H9 (cell line): ENCODE measurements around the gene LHPP. TPM values are rescaled to one million over a fixed set of nuclear protein-coding genes. Genes with fewer than 3 reads are reported as not detected.

Source experiments
- DNase-seq: peaks from one replicate; pipeline ENCODE4 v3.0.0-alpha.2; 2017
- H2AFZ ChIP-seq: one replicate; pipeline ENCODE4 v1.6.1; 2013; ENCODE audit warnings: mild to moderate bottlenecking, low read length, control low read depth, moderate library complexity
- H2AK5ac ChIP-seq: 2 replicates; pipeline ENCODE4 v1.6.1; 2013; ENCODE audit warnings: low read length, control low read depth, mixed read lengths; ENCODE audit not compliant: insufficient read length
- H2BK120ac ChIP-seq: one replicate; pipeline ENCODE4 v1.6.1; 2013; ENCODE audit warnings: low read depth, mild to moderate bottlenecking, low read length, control low read depth, inconsistent platforms; ENCODE audit not compliant: poor library complexity, severe bottlenecking
- H2BK12ac ChIP-seq: 2 replicates; pipeline ENCODE4 v1.6.1; 2013; ENCODE audit warnings: low read length, control low read depth, mixed read lengths, low read depth; ENCODE audit not compliant: insufficient read length
- H2BK15ac ChIP-seq: 2 replicates; pipeline ENCODE4 v1.6.1; 2013; ENCODE audit warnings: low read depth, low read length, control low read depth
- H2BK20ac ChIP-seq: one replicate; pipeline ENCODE4 v1.6.1; 2013; ENCODE audit warnings: low read depth, mild to moderate bottlenecking, low read length, control low read depth, inconsistent platforms; ENCODE audit not compliant: poor library complexity, severe bottlenecking
- H2BK5ac ChIP-seq: 2 replicates; pipeline ENCODE4 v1.6.1; 2013; ENCODE audit warnings: low read length, control low read depth, mixed read lengths; ENCODE audit not compliant: insufficient read length
- H3K14ac ChIP-seq: 2 replicates; pipeline ENCODE4 v1.6.1; 2013; ENCODE audit warnings: low read length, control low read depth; ENCODE audit not compliant: insufficient read depth
- H3K18ac ChIP-seq: 2 replicates; pipeline ENCODE4 v1.6.1; 2013; ENCODE audit warnings: low read depth, mild to moderate bottlenecking, mixed read lengths, low read length, control low read depth; ENCODE audit not compliant: insufficient read length
- H3K23ac ChIP-seq: 2 replicates; pipeline ENCODE4 v1.6.1; 2013; ENCODE audit warnings: low read length, control low read depth, mixed read lengths, low read depth; ENCODE audit not compliant: insufficient read length
- H3K23me2 ChIP-seq: 2 replicates; pipeline ENCODE4 v1.6.1; 2013; ENCODE audit warnings: low read depth, mild to moderate bottlenecking, mixed read lengths, low read length, control low read depth; ENCODE audit not compliant: insufficient read length, poor library complexity, severe bottlenecking
- H3K27ac ChIP-seq: 2 replicates; pipeline ENCODE4 v1.5.1; 2013; ENCODE audit warnings: low read length, control low read depth, mixed read lengths, low read depth; ENCODE audit not compliant: insufficient read length
- H3K27me3 ChIP-seq: 2 replicates; pipeline ENCODE4 v1.6.1; 2013; ENCODE audit warnings: low read length, control low read depth, inconsistent platforms; ENCODE audit not compliant: insufficient read depth
- H3K4ac ChIP-seq: 2 replicates; pipeline ENCODE4 v1.6.1; 2013; ENCODE audit warnings: low read depth, mild to moderate bottlenecking, control low read depth, inconsistent platforms, low read length, moderate library complexity
- H3K4me1 ChIP-seq: 2 replicates; pipeline ENCODE4 v1.6.1; 2013; ENCODE audit warnings: low read length, control low read depth, inconsistent platforms; ENCODE audit not compliant: insufficient read depth
- H3K4me2 ChIP-seq: 2 replicates; pipeline ENCODE4 v1.6.1; 2013; ENCODE audit warnings: low read length, control low read depth, mixed read lengths; ENCODE audit not compliant: insufficient read length, insufficient read depth
- H3K56ac ChIP-seq: 2 replicates; pipeline ENCODE4 v1.6.1; 2013; ENCODE audit warnings: low read depth, mild to moderate bottlenecking, mixed read lengths, low read length, control low read depth; ENCODE audit not compliant: insufficient read length
- H3K79me1 ChIP-seq: 2 replicates; pipeline ENCODE4 v1.6.1; 2013; ENCODE audit warnings: low read depth, mild to moderate bottlenecking, moderate library complexity, low read length, control low read depth, inconsistent platforms; ENCODE audit not compliant: insufficient read depth, poor library complexity, severe bottlenecking
- H3K79me2 ChIP-seq: 2 replicates; pipeline ENCODE4 v1.6.1; 2013; ENCODE audit warnings: low read length, control low read depth, inconsistent platforms; ENCODE audit not compliant: insufficient read depth
- H3K9ac ChIP-seq: 2 replicates; pipeline ENCODE4 v1.6.1; 2013; ENCODE audit warnings: low read length, control low read depth, mixed read lengths; ENCODE audit not compliant: insufficient read length; ENCODE audit errors: extremely low read depth
- H3K9me3 ChIP-seq: one replicate; pipeline ENCODE4 v1.6.1; 2013; ENCODE audit warnings: low read depth, low read length, inconsistent platforms; ENCODE audit not compliant: control insufficient read depth
- H3T11ph ChIP-seq: one replicate; pipeline ENCODE4 v1.6.1; 2013; ENCODE audit warnings: mild to moderate bottlenecking, low read length, control low read depth, inconsistent platforms
- H4K20me1 ChIP-seq: one replicate; pipeline ENCODE4 v1.6.1; 2013; ENCODE audit not compliant: control insufficient read depth, insufficient read length, insufficient read depth
- H4K5ac ChIP-seq: 2 replicates; pipeline ENCODE4 v1.6.1; 2013; ENCODE audit warnings: low read depth, mild to moderate bottlenecking, mixed read lengths, low read length, control low read depth; ENCODE audit not compliant: insufficient read length
- H4K8ac ChIP-seq: replicated peaks from 2 replicates; pipeline ENCODE4 v1.6.1; 2013; ENCODE audit warnings: low read length, control low read depth, mixed read lengths, low read depth; ENCODE audit not compliant: insufficient read length
- H4K91ac ChIP-seq: 2 replicates; pipeline ENCODE4 v1.6.1; 2013; ENCODE audit warnings: low read depth, mild to moderate bottlenecking, moderate library complexity, mixed read lengths, low read length, control low read depth; ENCODE audit not compliant: insufficient read length
- H3K27ac Mint-ChIP-seq, 3 experiments: 2 replicates in 2 of 3; 3 replicates in 1 of 3; pipeline ENCODE4 v1.8.0; 2020 to 2021; ENCODE audit warnings: mixed read lengths in 3 of 3, mild to moderate bottlenecking in 1 of 3, moderate library complexity in 1 of 3
- H3K27me3 Mint-ChIP-seq: 2 replicates; pipeline ENCODE4 v1.8.0; 2021; ENCODE audit warnings: low read depth, mild to moderate bottlenecking, moderate library complexity, mixed read lengths
- H3K36me3 Mint-ChIP-seq, 3 experiments: 2 replicates in 2 of 3; 3 replicates in 1 of 3; pipeline ENCODE4 v1.8.0; 2020 to 2021; ENCODE audit warnings: low read depth in 3 of 3, mixed read lengths in 3 of 3; ENCODE audit not compliant: insufficient read depth in 1 of 3
- H3K4me1 Mint-ChIP-seq, 2 experiments: 2 replicates each; pipeline ENCODE4 v1.8.0; 2020; ENCODE audit warnings: mixed read lengths in 2 of 2
- H3K4me3 Mint-ChIP-seq, 2 experiments: 2 replicates in 1 of 2; 3 replicates in 1 of 2; pipeline ENCODE4 v1.8.0; 2020 to 2021; ENCODE audit warnings: mild to moderate bottlenecking in 2 of 2, mixed read lengths in 2 of 2, moderate library complexity in 1 of 2
- H3K9me3 Mint-ChIP-seq, 2 experiments: 2 replicates in 1 of 2; 3 replicates in 1 of 2; pipeline ENCODE4 v1.8.0; 2020; ENCODE audit warnings: mild to moderate bottlenecking in 2 of 2, mixed read lengths in 2 of 2, moderate library complexity in 1 of 2
- CTCF ChIP-seq: fragments of 200-600 bp; sonication (generic); conservative IDR thresholded peaks from 3 replicates; pipeline ENCODE4 v1.8.0; 2021; ENCODE audit warnings: antibody characterized with exemption, mild to moderate bottlenecking
- WGBS: extraction: QIAGEN DNeasy Blood & Tissue Kit; methylation state at CpG from one replicate; pipeline ENCODE4 v1.1.7; 2013; ENCODE audit warnings: missing lambda C conversion rate, low lambda C conversion rate, mixed read lengths; ENCODE audit not compliant: insufficient read length; ENCODE audit errors: extremely low coverage; 5-methylcytosine and 5-hydroxymethylcytosine counted together
- total RNA-seq: library from RNA; stranded (reverse); gene quantifications from 2 replicates; pipeline ENCODE4 v1.2.1, GENCODE V29; 2021

The LHPP gene
- total RNA-seq, 1 experiment from 2014 or later, result 29.6 TPM

DNA sequence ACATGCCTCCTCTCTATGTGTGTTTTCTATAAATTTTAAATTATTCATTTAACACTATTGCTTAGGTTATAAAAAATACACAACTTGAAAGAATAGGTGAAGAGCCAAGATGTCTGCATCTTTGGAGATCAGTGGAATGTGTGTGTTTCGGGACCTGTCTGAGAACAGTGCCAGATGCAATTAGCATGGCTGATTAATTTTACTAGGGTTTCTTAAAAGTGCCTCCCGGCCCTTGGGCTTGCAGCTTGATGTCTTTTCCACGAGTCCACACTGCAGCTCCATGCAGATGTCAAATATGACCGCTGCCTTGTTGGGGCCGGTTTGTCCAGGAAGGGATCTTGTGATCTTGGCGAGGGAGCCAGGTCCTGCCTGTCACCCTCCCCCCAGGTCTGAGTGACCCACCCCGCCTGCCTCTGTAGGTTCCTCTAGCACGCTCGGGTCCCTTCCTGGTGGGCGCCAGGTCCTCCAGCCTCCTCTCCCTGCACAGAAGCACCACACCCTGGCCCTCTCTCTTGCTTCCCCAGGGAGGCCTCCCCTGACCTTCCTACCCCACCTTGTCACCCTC lies 20.7 kb downstream of the LHPP start:
- DNase-seq, result no peak
- H4K8ac ChIP-seq, result no peak overlapping the region
- H4K5ac ChIP-seq, result no peak overlapping the region
- no peak overlapping the region for H3K27ac ChIP-seq
- H3K18ac ChIP-seq, result no peak overlapping the region
- TF ChIP-seq CTCF, result no peak
- H2AK5ac ChIP-seq, result no peak overlapping the region
- no peak overlapping the region for H3K23ac ChIP-seq
- H3K4ac ChIP-seq, result no peak overlapping the region
- H2AFZ ChIP-seq, result no peak overlapping the region
- peaks cover 8% of the 10 kb centered on the region; the same call in 1 of the 2 replicates for H3K4me1 ChIP-seq
- H4K91ac ChIP-seq, result no peak overlapping the region
- Mint-ChIP-seq H3K27me3 (no peaks in the 10 kb centered on the region), H3K9me3 (peaks cover 5 to 11% of the 10 kb centered on the region in 2 experiments; a peak in 4 of 5 replicates), H3K36me3 (peaks cover 21 to 26% (median 25%) of the 10 kb centered on the region in 3 experiments), H3K4me3 (no peak overlapping the region), H3K27ac (no peak overlapping the region; a peak in 1 of 7 replicates), H3K4me1 (peaks cover 35 to 36% of the 10 kb centered on the region in 2 experiments)
- H3K23me2 ChIP-seq, result no peaks in the 10 kb centered on the region
- no peak overlapping the region for H2BK120ac ChIP-seq
- H3T11ph ChIP-seq, result no peak overlapping the region
- H3K27me3 ChIP-seq, result no peaks in the 10 kb centered on the region
- no peak overlapping the region for H2BK12ac ChIP-seq
- no peak overlapping the region for H2BK15ac ChIP-seq
- no peaks in the 10 kb centered on the region for H3K9me3 ChIP-seq
- peaks cover 4% of the 10 kb centered on the region for H4K20me1 ChIP-seq
- no CpG with 5 or more reads among the region's 10 CpGs for WGBS
- no peaks in the 10 kb centered on the region for H3K79me2 ChIP-seq
- no peak overlapping the region for H3K14ac ChIP-seq
- no peak overlapping the region for H3K56ac ChIP-seq
- no peak overlapping the region for H2BK20ac ChIP-seq
- no peak overlapping the region for H3K4me2 ChIP-seq
- H3K79me1 ChIP-seq, result no peaks in the 10 kb centered on the region
- H2BK5ac ChIP-seq, result no peak overlapping the region
- H3K9ac ChIP-seq, result no peak overlapping the region
